Measurements from ENCODE around the gene NUP214.

GRCh38 chr9:131214286-131214856 lies 89.0 kb downstream of the NUP214 start:
- TF ChIP-seq CTCF (IDR thresholded peaks at IDR 0.05), result no peak
- no peak for TF ChIP-seq POLR2A (IDR thresholded peaks at IDR 0.05)

Measured in adrenal gland (tissue), 5 donors.